GM19023 (cell line): Measurements from ENCODE around the gene TIAM2.

ENCODE experiments used
- ATAC-seq: cut with Tn5 transposase; IDR thresholded peaks from one replicate; pipeline ENCODE4 v1.9.1; 2021; ENCODE audit warnings: mild to moderate bottlenecking, moderate library complexity; ENCODE audit not compliant: unreplicated experiment

The TIAM2 gene

DNA sequence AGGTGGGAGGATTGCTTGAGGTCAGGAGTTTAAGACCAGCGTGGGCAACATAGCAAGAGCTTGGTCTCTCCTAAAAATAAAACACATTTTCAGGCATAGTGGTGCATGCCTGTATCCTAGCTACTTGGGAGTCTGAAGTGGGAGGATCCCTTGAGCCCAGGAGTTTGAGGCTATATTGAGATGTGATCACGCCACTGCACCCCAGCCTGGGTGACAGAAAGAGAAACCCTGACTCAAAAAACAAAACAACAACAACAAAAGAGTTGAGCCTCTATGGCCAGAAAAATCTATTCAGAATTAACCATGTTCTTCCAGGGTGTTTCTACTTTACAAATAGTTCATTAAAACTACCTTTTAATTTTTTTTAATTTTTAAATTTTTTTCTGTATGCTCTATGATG, 60.6 kb downstream of the TIAM2 start:
- ATAC-seq, result no peak

DNA sequence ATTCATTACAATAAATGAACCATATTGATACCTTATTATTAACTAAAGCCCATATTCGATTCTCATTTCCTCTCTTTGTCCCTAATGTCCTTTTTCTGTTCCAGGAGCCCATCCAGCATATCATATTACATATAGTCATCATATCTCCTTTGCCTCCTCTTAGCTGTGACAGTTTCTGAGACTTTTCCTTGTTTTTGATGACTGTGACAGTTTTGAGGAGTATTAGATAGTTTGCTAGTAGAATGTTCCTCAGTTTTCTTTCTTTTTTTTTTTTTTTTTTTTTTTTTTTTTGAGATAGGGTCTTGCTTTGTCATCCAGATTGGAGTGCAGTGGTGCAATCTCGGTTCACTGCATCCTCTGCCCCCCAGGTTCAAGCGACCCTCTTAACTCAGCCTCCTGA, 61.6 kb downstream of the TIAM2 start:
- no peak for ATAC-seq

DNA sequence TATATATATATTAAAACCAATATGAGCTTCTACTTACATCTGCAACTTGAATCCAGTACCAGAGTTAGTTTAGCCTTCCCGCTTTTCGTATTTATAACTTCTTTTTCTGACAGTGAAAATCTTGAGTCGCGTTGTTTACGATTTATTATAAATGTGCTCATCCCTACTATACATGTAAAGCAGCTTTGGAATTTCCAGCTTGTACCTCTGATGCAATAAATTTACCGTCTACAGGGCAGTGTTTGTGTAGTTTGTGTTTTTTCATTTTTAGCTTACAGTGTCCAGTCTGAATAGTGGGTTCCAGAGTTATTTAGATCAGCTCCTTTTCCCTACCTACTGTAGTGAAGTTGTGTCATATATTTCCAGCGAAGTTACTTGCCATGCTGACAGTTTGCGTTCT, 66.3 kb downstream of the TIAM2 start:
- ATAC-seq, result no peak

DNA sequence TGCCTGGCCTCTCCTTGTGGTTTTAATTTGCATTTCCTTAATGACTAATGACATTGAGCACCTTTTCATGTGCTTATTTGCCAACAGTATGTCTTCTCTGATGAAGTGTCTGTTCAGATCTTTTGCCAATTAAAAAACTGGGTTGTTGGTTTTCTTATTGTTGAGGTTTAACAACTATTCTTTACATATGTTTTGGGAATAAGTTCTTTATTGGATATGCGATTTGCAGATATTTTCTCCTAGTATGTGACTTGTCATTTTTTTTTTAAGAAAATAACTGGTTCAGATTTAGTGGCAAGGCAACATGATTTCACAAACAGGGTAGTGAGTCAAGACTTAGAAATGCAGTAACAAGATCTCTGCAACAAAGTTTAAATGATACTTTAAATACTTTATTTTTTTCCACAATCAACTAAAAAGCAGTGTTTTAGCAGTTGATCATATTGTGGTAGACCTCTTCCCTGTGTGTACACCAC, 67.8 kb downstream of the TIAM2 start:
- no peak for ATAC-seq

DNA sequence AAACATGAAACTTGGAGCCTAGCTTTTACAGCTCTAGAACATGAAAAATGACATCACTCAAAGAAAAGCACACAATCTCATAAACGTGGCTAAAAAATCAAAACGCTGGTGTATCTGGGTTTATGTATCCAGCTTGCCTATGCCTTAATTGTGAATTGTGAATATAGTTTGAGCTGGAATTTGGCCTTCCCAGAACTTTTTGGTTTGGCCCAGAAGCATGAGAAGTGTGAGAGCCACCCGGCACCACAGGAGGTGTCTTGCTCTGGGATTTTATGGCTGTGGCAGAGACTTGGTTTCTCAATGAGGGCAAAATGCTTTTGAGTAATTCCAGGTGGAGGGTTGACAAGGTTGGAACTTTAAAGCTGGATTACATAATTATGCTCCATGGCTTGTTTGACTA, 69.2 kb downstream of the TIAM2 start:
- no peak for ATAC-seq

DNA sequence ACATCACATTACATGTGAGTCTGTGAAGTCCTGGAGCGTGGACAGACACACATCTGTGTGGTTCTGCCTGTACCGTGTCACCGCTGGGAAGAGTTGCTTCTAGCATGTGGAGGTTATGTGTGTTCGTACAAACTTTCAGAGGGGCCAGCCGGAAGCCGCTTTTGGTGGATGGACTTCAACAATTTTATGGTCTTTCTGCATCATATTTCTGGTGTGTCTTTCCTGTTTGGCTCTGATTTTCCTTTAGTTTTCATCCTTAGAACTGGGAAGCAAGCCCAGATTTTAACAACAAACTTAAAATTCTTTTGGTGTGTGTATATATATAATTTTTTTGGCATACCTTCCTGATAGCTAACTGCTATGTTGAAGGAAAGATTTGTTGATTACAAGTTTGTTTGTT, 71.2 kb downstream of the TIAM2 start:
- ATAC-seq, result no peak

DNA sequence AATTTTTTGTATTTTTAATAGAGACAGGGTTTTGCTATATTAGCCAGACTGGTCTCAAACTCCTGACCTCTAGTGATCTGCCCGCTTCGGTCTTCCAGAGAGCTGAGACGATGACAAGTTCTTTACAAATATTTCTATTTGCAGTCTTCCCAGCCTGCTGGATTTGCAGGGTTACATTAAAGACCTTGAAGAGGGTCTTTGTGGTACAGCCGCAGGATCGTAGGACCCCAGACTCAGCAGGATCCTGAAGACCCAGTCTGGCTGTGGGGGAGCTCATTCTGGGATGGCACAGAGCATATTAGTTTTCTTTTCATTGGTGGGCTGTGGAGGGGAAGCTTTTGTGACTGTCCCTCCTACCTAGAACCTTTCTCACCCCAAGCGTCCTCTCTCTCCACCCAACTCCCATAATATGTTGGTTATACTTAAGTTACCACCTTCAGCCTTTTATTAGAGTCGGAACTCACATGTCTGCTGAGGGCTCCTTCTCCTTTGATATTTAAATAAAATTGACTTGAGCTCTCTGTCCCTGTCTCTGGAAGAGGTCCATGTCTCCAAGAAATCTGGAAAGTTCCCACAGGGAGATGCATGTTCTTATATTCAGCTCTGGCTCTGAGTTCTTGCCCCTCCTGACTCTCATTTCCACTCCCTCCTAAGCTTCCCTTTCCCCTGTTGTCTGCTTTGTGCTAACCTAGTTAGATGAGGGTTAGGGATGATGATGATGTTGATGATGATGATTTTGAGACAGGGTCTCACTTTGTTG, 72.0 kb downstream of the TIAM2 start:
- ATAC-seq, result no peak

DNA sequence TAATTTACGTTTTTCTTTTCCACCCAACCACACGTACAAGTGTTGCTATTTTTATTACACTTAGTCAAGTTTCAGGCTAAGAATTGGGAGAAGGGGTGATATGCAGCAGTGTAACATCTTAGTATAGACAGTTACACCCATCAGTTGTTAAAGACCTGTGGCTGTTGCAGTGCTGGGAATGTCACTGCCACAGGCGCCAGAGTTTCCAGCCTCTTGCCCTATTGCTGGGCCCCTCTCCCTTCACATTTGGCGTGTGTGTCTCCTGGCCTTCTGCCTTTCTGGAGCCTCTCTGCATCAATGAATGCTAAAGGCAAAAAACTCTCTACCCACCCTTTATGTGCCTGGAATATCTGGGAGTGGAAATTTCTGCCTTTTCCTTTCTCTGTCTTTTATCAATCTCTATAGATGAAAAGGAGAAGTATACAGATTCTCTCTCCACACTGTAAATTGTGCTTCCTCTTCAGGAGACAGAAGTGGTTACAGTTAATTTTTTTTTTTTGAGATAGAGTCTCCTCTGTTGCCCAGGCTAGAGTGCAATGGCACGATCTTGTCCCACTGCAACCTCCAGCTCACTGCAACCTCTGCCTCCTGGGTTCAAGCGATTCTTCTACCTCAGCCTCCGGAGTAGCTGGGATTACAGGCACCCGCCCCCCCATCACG, 73.0 kb downstream of the TIAM2 start:
- no peak for ATAC-seq

DNA sequence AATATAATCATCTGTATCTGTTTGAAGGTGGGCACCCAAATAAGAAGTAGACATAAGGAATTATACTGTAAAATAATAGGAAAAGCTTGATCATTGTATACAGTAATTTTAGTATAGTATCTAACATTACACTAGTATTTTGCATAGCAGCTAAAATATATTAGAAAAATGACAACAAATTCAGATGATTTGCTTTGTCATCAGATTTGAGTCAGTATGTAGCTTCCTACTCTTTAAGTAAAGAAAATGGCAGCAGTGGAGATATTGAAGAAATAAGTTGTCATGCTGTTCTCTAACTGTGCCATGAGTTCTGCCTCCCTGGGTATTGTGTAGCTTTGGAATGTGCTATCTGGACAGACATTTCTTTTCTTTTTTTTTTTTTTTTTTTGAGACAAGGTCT, 74.4 kb downstream of the TIAM2 start:
- ATAC-seq, result no peak

DNA sequence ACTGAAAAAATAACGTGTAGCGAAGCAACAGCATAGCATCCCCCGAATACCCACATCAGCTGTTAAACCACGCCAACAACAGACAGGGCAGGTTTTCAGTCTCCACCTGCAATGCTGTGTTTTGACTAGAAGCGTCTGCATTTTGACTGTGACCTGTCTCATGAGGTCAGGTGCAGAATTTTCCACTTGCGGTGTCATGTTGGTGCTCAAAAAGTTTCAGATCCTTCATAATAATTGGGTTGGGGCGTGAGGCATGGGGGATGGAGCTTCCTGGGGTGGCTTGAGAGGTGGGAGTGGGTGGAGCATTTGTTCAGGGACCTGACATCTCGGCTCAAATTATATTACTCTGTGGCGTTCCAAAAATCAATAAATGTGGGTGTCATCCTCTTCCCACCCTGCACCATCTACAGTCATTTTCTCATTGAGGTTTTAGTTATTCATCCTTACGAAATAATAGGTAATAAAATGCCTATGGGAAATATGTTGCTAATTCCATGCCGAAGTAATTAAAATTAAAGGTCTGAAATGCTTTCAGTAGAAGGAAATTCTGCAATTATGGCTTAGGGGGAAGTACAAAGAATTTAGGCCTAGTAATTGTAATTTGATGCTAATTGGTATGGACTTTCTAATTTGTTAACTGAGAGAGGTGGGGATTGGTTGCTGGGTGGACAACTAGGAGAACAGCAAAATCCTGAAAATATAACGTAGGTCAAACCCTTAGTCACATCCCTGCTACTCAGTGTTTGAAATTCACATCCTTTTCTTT, 81.0 kb downstream of the TIAM2 start:
- ATAC-seq, result no peak

DNA sequence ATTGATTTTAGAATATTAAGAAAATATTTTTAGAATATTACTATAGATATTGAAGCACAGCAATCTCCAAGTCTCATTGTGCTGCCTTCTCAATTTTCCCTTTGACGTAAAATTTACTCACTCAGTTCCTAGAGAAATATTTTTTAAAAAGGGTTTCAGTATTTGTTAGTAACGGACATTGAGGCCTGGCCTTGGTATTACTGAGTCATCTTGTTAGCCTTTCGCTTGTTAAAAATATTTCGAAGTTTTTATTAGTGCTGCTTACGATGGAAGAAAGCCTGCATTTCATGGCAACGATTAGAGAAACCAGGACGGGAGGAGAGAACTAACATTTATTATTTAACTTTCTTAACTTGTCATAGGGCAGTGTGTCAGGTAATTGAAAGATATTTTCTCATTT, 82.2 kb downstream of the TIAM2 start:
- no peak for ATAC-seq

DNA sequence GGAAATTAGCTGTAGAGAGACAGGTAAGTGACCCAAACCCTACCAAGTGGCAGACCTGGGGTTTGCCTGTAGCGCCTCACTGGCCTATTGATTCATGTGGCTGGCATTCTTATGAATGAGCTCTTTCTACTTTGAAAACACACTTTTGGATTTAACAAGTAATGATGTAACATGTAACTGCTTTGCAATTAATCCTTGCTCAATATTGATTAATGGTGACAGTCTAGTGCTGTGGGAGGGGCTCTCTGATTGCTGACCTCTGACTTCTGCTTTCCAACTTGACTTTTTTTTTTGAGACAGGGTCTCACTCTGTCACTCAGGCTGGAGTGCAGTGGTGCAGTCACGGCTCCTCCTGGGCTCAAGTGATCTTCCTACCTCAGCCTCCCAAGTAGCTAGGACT, 82.7 kb downstream of the TIAM2 start:
- no peak for ATAC-seq

DNA sequence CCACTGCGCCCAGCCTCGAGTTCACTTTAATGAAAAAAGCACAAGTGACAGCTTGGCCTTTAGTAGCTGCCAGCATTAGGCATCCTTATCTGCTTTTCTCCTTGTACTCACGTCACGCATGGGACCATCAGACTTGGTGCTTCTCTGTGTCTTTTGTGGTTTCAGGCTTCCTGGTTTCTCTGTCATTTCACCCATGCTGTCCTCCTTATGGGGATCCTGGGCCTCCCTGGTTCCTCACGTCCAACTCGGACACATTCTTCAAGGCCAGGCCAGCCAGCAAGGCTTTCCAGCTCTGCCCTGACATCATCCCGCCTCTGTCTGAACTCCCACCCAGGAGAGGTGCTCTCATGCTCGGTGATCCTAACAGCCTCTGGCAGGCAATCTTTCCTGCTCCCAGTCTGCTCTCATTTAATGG, 83.2 kb downstream of the TIAM2 start:
- ATAC-seq, result no peak

DNA sequence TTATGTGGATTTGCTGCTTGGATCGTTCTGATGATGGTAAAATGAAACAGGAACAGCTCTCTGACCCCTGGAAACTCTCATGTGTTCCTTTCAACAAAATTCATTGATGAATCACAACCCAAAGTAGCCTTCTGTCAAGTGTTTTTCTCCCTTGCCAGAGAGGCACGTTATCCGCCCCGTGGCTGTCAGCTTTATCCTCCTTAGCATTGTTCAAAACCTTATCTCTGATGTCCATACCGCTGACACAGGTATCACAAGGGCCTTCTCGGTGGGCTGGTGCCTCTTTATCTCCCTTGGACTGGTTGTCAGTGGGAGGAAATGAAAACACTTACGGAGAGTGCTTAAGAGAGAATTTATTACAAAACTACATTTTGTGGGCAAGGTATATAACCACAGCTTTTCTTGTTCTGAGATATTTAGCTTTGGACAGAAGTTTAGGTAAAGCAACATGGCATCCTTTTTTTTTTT, 84.9 kb downstream of the TIAM2 start:
- ATAC-seq, result no peak

DNA sequence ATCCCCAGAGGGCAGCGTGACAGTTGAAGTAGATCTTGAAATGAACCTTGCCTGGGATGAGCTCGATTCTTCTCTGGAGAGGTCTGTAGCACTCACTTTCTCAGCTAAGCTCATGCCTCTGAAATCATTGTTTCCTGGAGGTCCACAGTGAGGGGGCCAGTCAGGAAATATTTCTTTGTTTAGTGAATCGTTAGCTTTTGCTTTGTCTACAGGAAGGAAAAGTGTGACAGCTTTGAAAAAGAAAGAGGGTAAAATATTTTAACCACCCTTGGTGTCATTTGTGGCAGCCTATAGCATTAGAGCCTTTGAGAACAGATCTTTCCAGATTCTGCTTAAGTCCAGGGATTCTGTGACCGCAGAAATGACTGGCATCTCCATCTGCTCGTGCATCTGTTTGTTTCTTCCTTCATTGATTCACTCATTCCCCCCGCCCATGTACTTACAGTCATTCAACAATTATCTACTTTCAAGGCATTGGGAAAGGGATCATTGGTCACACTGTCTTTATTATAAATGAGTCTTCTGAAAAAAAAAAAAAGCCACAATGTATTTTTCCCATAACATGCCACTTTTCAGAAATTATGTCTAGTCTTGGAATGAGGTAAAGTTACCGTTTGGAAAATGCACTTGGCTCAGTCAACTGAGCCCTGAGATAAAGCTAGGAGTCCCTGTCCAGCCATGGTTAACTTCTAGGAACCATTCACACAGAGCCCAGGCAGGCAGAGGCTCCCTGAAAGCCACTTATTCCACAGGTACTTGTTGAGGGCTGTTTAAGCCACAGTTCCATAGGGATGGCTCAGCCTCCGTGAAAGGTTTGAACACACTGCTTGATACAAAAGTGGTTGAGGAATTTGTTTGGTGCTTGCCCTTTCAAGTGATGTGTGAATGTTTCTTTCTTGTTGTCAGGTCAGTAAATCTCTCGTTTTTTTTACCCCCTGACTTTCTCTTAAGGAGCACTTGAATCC, 86.0 kb downstream of the TIAM2 start:
- ATAC-seq, result no peak

DNA sequence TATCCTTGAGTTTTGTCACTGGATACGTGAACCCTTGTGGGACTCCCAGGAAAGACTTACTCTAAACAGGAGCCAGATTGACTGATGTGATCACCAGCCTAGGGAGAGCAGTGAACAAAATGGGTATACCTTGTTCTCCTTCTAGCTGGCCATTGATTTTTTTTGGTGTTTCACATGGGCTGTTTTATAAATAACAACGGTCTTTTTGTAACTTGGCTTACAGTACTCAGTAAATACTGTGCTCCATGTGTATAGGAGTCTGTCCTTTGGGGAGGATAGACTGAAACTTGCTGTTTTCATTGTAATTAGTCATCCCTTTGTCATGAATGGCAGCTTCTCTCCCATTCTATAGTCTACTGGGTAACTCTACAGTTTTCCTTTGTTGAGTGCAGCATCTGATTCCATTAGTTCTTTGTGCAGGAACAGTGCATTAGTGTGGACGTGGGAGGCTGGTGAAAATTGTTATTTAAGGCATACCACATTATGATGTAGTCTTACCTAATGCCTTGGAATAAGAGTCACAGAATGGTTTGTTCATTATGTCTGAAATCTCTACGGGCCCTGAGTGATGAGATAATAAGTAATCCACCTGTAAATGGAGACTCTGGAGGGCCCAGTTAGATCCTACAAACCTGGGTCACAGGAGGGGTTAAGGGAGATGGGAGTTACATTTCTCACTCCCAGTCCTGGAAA, 89.5 kb downstream of the TIAM2 start:
- ATAC-seq, result no peak

DNA sequence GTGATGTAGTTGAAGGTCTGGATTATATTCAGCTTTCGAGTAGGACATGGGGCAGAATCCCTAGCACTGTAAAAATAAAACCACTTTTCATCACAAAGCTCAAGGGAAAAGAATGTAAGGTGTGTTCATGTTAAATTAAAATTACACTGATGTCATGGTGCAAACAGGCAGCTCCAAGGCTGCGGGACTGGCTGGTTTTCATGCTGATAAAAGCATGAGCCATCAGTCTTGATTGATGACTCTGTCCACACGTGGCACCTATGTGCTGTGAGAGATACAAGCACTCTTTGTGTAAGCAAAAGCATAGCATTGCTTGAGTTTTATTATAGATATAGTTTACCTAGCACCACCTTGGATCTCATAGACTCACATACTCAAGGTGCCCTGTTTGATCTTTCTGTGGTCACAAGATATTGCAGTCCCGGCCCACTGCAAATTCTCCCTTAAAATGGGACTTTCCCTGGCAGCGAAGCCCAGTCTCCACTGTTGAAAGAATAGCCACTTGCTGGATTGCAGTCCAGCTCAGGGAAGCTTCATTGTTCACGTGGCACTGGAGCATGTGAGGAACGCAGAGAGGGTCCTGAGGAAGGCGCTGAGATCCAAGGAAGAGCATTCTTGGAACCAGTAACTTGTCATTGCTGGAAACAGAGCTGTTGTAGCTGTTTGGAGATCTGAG, 90.6 kb downstream of the TIAM2 start:
- ATAC-seq, result no peak

DNA sequence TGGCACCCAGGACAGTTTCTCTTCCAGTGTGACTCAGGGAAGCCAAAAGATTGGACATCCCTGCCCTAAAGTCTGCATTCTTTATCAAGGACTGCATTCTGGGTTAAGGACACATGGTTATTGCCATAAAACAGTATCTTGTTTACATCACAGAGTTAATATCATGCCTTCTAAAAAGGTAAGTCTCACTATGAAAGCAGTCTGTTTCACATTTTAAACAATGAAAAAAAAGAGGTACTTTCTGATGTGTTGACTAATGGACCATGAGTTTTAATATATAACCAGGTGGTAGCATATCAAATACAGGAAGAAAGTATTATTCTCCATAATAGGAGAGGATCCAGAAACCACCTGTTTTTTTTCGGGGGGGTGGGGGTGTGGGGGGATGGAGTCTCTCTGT, 93.7 kb downstream of the TIAM2 start:
- ATAC-seq, result no peak

DNA sequence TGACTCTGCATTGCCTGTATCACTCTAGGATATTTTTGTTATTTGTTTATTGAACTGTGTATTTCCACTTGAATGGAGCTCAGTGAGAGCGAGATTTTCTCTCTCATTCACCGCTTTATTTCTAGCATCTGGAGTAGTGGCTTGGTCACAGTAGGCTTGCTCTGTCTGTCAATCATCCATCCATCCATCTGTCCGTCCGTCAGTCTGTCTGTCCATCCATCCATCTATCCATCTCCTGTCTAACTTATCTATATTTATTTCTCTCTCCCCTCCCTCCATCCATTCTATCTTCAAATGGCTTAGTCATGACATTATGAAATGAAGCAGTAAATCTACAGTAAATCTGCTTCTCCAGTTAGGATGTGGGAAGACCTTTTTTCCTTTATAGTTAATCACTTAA, 94.6 kb downstream of the TIAM2 start:
- no peak for ATAC-seq
